HEK293 (cell line): Measurements from ENCODE around the gene CARD8.

Experiments used
- KLF16 ChIP-seq: fragments of 450-650 bp; formaldehyde crosslinking; IDR thresholded peaks from 2 replicates; pipeline ENCODE4 v1.5.1; 2017; ENCODE audit warnings: missing biosample characterization, missing genetic modification characterization
- KLF7 ChIP-seq: fragments of 450-650 bp; formaldehyde crosslinking; IDR thresholded peaks from 2 replicates; pipeline ENCODE4 v1.5.1; 2016; ENCODE audit warnings: missing biosample characterization, missing genetic modification characterization, borderline replicate concordance
- MYNN ChIP-seq: fragments of 450-650 bp; formaldehyde crosslinking; IDR thresholded peaks from 2 replicates; pipeline ENCODE4 v1.5.1; 2016; ENCODE audit warnings: missing biosample characterization, missing genetic modification characterization, borderline replicate concordance
- OSR2 ChIP-seq: fragments of 450-650 bp; formaldehyde crosslinking; IDR thresholded peaks from 2 replicates; pipeline ENCODE4 v1.5.1; 2016; ENCODE audit warnings: missing biosample characterization, missing genetic modification characterization
- SP3 ChIP-seq: fragments of 450-650 bp; formaldehyde crosslinking; IDR thresholded peaks from 2 replicates; pipeline ENCODE4 v1.5.1; 2016; ENCODE audit warnings: missing biosample characterization, missing genetic modification characterization
- YY1 ChIP-seq: fragments of 450-650 bp; formaldehyde crosslinking; IDR thresholded peaks from 2 replicates; pipeline ENCODE4 v1.5.1; 2018; ENCODE audit warnings: missing biosample characterization, missing genetic modification characterization
- ZBTB20 ChIP-seq: fragments of 450-650 bp; formaldehyde crosslinking; IDR thresholded peaks from 2 replicates; pipeline ENCODE4 v1.5.1; 2016; ENCODE audit warnings: missing biosample characterization, missing genetic modification characterization
- ZBTB44 ChIP-seq: fragments of 450-650 bp; IDR thresholded peaks from 2 replicates; pipeline ENCODE4 v1.5.1; 2018; ENCODE audit warnings: missing biosample characterization, mild to moderate bottlenecking, missing genetic modification characterization
- ZBTB49 ChIP-seq: fragments of 450-650 bp; formaldehyde crosslinking; IDR thresholded peaks from 2 replicates; pipeline ENCODE4 v1.5.1; 2016; ENCODE audit warnings: missing biosample characterization, missing genetic modification characterization, low read depth
- ZBTB8A ChIP-seq: fragments of 450-650 bp; formaldehyde crosslinking; IDR thresholded peaks from 2 replicates; pipeline ENCODE4 v1.5.1; 2016; ENCODE audit warnings: missing biosample characterization, missing genetic modification characterization
- ZFP41 ChIP-seq: fragments of 450-650 bp; formaldehyde crosslinking; IDR thresholded peaks from 2 replicates; pipeline ENCODE4 v1.5.1; 2016; ENCODE audit warnings: missing biosample characterization, missing genetic modification characterization, borderline replicate concordance
- ZNF155 ChIP-seq: fragments of 450-650 bp; formaldehyde crosslinking; IDR thresholded peaks from 2 replicates; pipeline ENCODE4 v1.5.1; 2016; ENCODE audit warnings: missing biosample characterization, missing genetic modification characterization
- ZNF174 ChIP-seq: fragments of 450-650 bp; formaldehyde crosslinking; IDR thresholded peaks from 2 replicates; pipeline ENCODE4 v1.5.0; 2017; ENCODE audit warnings: missing biosample characterization, mild to moderate bottlenecking, missing genetic modification characterization
- ZNF214 ChIP-seq: fragments of 450-650 bp; formaldehyde crosslinking; IDR thresholded peaks from 2 replicates; pipeline ENCODE4 v1.5.1; 2017; ENCODE audit warnings: missing biosample characterization, mild to moderate bottlenecking, missing genetic modification characterization, borderline replicate concordance
- ZNF221 ChIP-seq: fragments of 450-650 bp; formaldehyde crosslinking; IDR thresholded peaks from 2 replicates; pipeline ENCODE4 v1.5.1; 2017; ENCODE audit warnings: missing biosample characterization, missing genetic modification characterization, borderline replicate concordance
- ZNF335 ChIP-seq: fragments of 450-650 bp; formaldehyde crosslinking; conservative IDR thresholded peaks from 2 replicates; pipeline ENCODE4 v1.5.1; 2016; ENCODE audit warnings: missing biosample characterization, missing genetic modification characterization
- ZNF366 ChIP-seq: fragments of 450-650 bp; formaldehyde crosslinking; conservative IDR thresholded peaks from 2 replicates; pipeline ENCODE4 v1.5.1; 2016; ENCODE audit warnings: missing biosample characterization, missing genetic modification characterization
- ZNF37A ChIP-seq: fragments of 450-650 bp; IDR thresholded peaks from 2 replicates; pipeline ENCODE4 v1.5.1; 2018; ENCODE audit warnings: missing biosample characterization, missing genetic modification characterization
- ZNF423 ChIP-seq: fragments of 450-650 bp; formaldehyde crosslinking; IDR thresholded peaks from 2 replicates; pipeline ENCODE4 v1.5.1; 2016; ENCODE audit warnings: missing biosample characterization, missing genetic modification characterization
- ZNF513 ChIP-seq: fragments of 450-650 bp; IDR thresholded peaks from 2 replicates; pipeline ENCODE4 v1.5.1; 2018; ENCODE audit warnings: missing biosample characterization, missing genetic modification characterization
- ZNF514 ChIP-seq: fragments of 450-650 bp; formaldehyde crosslinking; IDR thresholded peaks from 2 replicates; pipeline ENCODE4 v1.5.1; 2016; ENCODE audit warnings: missing biosample characterization, missing genetic modification characterization
- ZNF529 ChIP-seq: fragments of 450-650 bp; formaldehyde crosslinking; IDR thresholded peaks from 2 replicates; pipeline ENCODE4 v1.5.1; 2017; ENCODE audit warnings: missing genetic modification characterization, missing biosample characterization; ENCODE audit not compliant: insufficient replicate concordance
- ZNF549 ChIP-seq: fragments of 450-650 bp; IDR thresholded peaks from 2 replicates; pipeline ENCODE4 v1.5.1; 2018; ENCODE audit warnings: missing biosample characterization, missing genetic modification characterization, mild to moderate bottlenecking, inconsistent platforms, moderate library complexity
- ZNF561 ChIP-seq: fragments of 450-650 bp; IDR thresholded peaks from 2 replicates; pipeline ENCODE4 v1.5.1; 2018; ENCODE audit warnings: missing biosample characterization, missing genetic modification characterization, borderline replicate concordance
- ZNF621 ChIP-seq: fragments of 450-650 bp; formaldehyde crosslinking; IDR thresholded peaks from 2 replicates; pipeline ENCODE4 v1.5.1; 2017; ENCODE audit warnings: missing biosample characterization, missing genetic modification characterization
- ZNF654 ChIP-seq: fragments of 450-650 bp; formaldehyde crosslinking; IDR thresholded peaks from 2 replicates; pipeline ENCODE4 v1.5.1; 2016; ENCODE audit warnings: low read depth, missing biosample characterization, missing genetic modification characterization
- ZNF660 ChIP-seq: fragments of 450-650 bp; IDR thresholded peaks from 2 replicates; pipeline ENCODE4 v1.5.1; 2018; ENCODE audit warnings: missing biosample characterization, mild to moderate bottlenecking, missing genetic modification characterization
- ZNF707 ChIP-seq: fragments of 450-650 bp; formaldehyde crosslinking; IDR thresholded peaks from 2 replicates; pipeline ENCODE4 v1.5.1; 2016; ENCODE audit warnings: missing biosample characterization, missing genetic modification characterization
- ZNF747 ChIP-seq: fragments of 450-650 bp; formaldehyde crosslinking; IDR thresholded peaks from 2 replicates; pipeline ENCODE4 v1.5.1; 2016; ENCODE audit warnings: missing biosample characterization, missing genetic modification characterization
- ZNF785 ChIP-seq: fragments of 450-650 bp; formaldehyde crosslinking; IDR thresholded peaks from 2 replicates; pipeline ENCODE4 v1.5.1; 2016; ENCODE audit warnings: missing biosample characterization, missing genetic modification characterization
- ZNF792 ChIP-seq: fragments of 450-650 bp; formaldehyde crosslinking; IDR thresholded peaks from 2 replicates; pipeline ENCODE4 v1.5.1; 2016; ENCODE audit warnings: missing biosample characterization, missing genetic modification characterization
- ZSCAN16 ChIP-seq: fragments of 450-650 bp; formaldehyde crosslinking; IDR thresholded peaks from 2 replicates; pipeline ENCODE4 v1.5.1; 2016; ENCODE audit warnings: missing biosample characterization, missing genetic modification characterization
- TF ChIP-seq, protein P1 (sequence below): fragments of 450-650 bp; formaldehyde crosslinking; IDR thresholded peaks from 2 replicates; pipeline ENCODE4 v1.5.0; 2017; ENCODE audit warnings: missing biosample characterization, missing genetic modification characterization, borderline replicate concordance

CARD8 gene

GRCh38 chr19:48169939-48170803 is 85.5 kb downstream of the CARD8 start, which contains the start of the genes LIG1 and ZSWIM9 (continued):
- TF ChIP-seq, protein P1, sequence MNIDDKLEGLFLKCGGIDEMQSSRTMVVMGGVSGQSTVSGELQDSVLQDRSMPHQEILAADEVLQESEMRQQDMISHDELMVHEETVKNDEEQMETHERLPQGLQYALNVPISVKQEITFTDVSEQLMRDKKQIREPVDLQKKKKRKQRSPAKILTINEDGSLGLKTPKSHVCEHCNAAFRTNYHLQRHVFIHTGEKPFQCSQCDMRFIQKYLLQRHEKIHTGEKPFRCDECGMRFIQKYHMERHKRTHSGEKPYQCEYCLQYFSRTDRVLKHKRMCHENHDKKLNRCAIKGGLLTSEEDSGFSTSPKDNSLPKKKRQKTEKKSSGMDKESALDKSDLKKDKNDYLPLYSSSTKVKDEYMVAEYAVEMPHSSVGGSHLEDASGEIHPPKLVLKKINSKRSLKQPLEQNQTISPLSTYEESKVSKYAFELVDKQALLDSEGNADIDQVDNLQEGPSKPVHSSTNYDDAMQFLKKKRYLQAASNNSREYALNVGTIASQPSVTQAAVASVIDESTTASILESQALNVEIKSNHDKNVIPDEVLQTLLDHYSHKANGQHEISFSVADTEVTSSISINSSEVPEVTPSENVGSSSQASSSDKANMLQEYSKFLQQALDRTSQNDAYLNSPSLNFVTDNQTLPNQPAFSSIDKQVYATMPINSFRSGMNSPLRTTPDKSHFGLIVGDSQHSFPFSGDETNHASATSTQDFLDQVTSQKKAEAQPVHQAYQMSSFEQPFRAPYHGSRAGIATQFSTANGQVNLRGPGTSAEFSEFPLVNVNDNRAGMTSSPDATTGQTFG, result peak; percentile 64; the same call in 1 of the 2 replicates
- TF ChIP-seq ZNF174 (tag by site-specific recombination) (no peak), ZBTB8A (peak; percentile 70), ZNF561 (tag by site-specific recombination) (peak; percentile 91; the same call in 1 of the 2 replicates), ZNF549 (no peak), ZNF214 (no peak), ZNF529 (no peak), ZNF366 (peak; percentile 97), KLF7 (tag by site-specific recombination) (peak; percentile 96), ZNF423 (tag by site-specific recombination) (0 out of 2 replicates have a peak, but pooled peaks have one; percentile 34), ZBTB20 (tag by site-specific recombination) (peak; percentile 67), OSR2 (tag by site-specific recombination) (no peak), MYNN (tag by site-specific recombination) (no peak), ZNF335 (peak; percentile 98), ZNF621 (tag by site-specific recombination) (no peak), ZNF513 (tag by site-specific recombination) (no peak), ZNF707 (tag by site-specific recombination) (no peak), ZNF221 (no peak), ZNF514 (tag by site-specific recombination) (no peak), ZNF155 (tag by site-specific recombination) (no peak), ZNF660 (tag by site-specific recombination) (peak; percentile 53; the same call in 1 of the 2 replicates), ZNF792 (tag by site-specific recombination) (peak; percentile 68; the same call in 1 of the 2 replicates), ZSCAN16 (tag by site-specific recombination) (no peak), ZFP41 (0 out of 2 replicates have a peak, but pooled peaks have one; percentile 22), SP3 (peak; percentile 99), ZNF785 (tag by site-specific recombination) (peak; percentile 80; the same call in 1 of the 2 replicates), ZBTB49 (tag by site-specific recombination) (no peak), ZNF37A (no peak), KLF16 (tag by site-specific recombination) (peak; percentile 96), YY1 (peak; percentile 61; the same call in 1 of the 2 replicates), ZNF654 (tag by site-specific recombination) (no peak), ZBTB44 (no peak), ZNF747 (tag by site-specific recombination) (no peak)
